ENCODE measurements around the gene ARPC2. TPM values are rescaled to one million over a fixed set of nuclear protein-coding genes. Genes with fewer than 3 reads are reported as not detected.

ARPC2 gene
- total and polyA plus RNA-seq, 10 of the 15 experiments (the other 5 are each of a cell fraction or from before 2014, with no cell fraction given): 440 to 980 (median 709) TPM

- Histone ChIP-seq H3K9ac (ENCODE audit: control insufficient read depth, insufficient read depth, low read length) (no peak overlapping the region), H3K9me3 (replicated peaks; ENCODE audit: control insufficient read depth, insufficient read depth, low read length) (no peaks in the 10 kb centered on the region), H3K4me3 (no peak overlapping the region), H3K79me2 (ENCODE audit: control insufficient read depth, insufficient read depth, low read length) (peaks cover 19% of the 10 kb centered on the region), H3K27me3 (replicated peaks in 1 of 2; ENCODE audit: control insufficient read depth in 2 of 2, insufficient read depth in 2 of 2, low read length in 1 of 2) (no peaks in the 10 kb centered on the region), H3K27ac (ENCODE audit: control insufficient read depth, insufficient read depth) (no peak overlapping the region), H3K4me1 (ENCODE audit: control insufficient read depth, insufficient read depth, low read length) (peaks cover 17% of the 10 kb centered on the region), H4K20me1 (ENCODE audit: control insufficient read depth, insufficient read depth) (no peaks in the 10 kb centered on the region), H3K4me2 (ENCODE audit: control insufficient read depth, insufficient read depth) (no peak overlapping the region), H2AFZ (ENCODE audit: control insufficient read depth, low read depth, low read length) (no peak overlapping the region), H3K36me3 (ENCODE audit: control insufficient read depth in 2 of 2, insufficient read depth in 2 of 2, low read length in 1 of 2) (peaks cover 25 to 28% of the 10 kb centered on the region in 2 experiments)
- CTCF ChIA-PET: interaction anchor here (1.4 to 7.0 kb wide), 8 partner anchors 11 to 242 kb away, joined by 3 to 154 read pairs (median 30); partner anchors contain the start of genes CATIP and TMBIM1
- no peak for TF ChIP-seq NKRF (conservative IDR thresholded peaks at IDR 0.05)
- TF ChIP-seq ATF3 (IDR thresholded peaks at IDR 0.05; ENCODE audit: borderline replicate concordance, extremely low read depth, low read depth, low read length): no peak
- TF ChIP-seq SRF (IDR thresholded peaks at IDR 0.05; ENCODE audit: low read depth in 2 of 2, low read length in 2 of 2): no peak
- TF ChIP-seq MEF2B (IDR thresholded peaks at IDR 0.05; ENCODE audit: partially characterized antibody, poor library complexity, severe bottlenecking): no peak
- TF ChIP-seq PAX8 (IDR thresholded peaks at IDR 0.05): no peak
- TF ChIP-seq JUND (IDR thresholded peaks at IDR 0.05; ENCODE audit: low read depth, low read length): no peak
- TF ChIP-seq HSF1 (IDR thresholded peaks at IDR 0.05; ENCODE audit: low read depth, low read length): no peak
- no peak for TF ChIP-seq LARP7 (IDR thresholded peaks at IDR 0.05)
- TF ChIP-seq MEF2A (IDR thresholded peaks at IDR 0.05; ENCODE audit: insufficient read depth, low read depth, low read length): no peak
- no peak for TF ChIP-seq DPF2 (IDR thresholded peaks at IDR 0.05)
- 100% methylated on average over 2 of the region's 2 CpGs for WGBS (ENCODE audit: insufficient coverage, insufficient replicate concordance, low lambda C conversion rate, missing lambda C conversion rate)
- POLR2A ChIA-PET: interaction anchor here (1.0 to 6.8 kb wide), 4 partner anchors 12 to 123 kb away, joined by 3 to 84 read pairs (median 16); partner anchors contain the start of gene TMBIM1
- in situ Hi-C loops (cut with MboI) (no loop called here), intact Hi-C loops (cut with micrococcal nuclease; ENCODE audit: unreplicated experiment) (loop anchor here (2.0 to 5.0 kb wide), 3 partner anchors 13 to 293 kb away; partner anchors contain the start of genes CNOT9 and USP37)
- RAD21 ChIA-PET (ENCODE audit: unreplicated experiment): interaction anchor here (0.7 to 7.3 kb wide), 11 partner anchors 11 to 386 kb away, joined by 3 to 141 read pairs (median 4); partner anchors contain the start of genes CATIP and TMBIM1
- FAIRE-seq: no peak
- DNase-seq (ENCODE audit: low read depth, low spot score): no peak
- ATAC-seq: no peak
- BruUV-seq (replicated peaks): no TSS peak
- SMC1A ChIA-PET (ENCODE audit: uncharacterized antibody, unreplicated experiment): interaction anchor here (1.1 to 7.6 kb wide), 7 partner anchors 14 to 120 kb away, joined by 4 to 194 read pairs (median 18); partner anchors contain the start of gene TMBIM1
These were observed 56.9 kb downstream of the ARPC2 start for GRCh38 chr2:218273908-218274249.

All from GM12878 (cell line).